ENCODE data around the gene ERCC8. TPM values are rescaled to one million over a fixed set of nuclear protein-coding genes. Genes with fewer than 3 reads are reported as not detected.

ERCC8 gene
- polyA plus RNA-seq, 3 donors = 5.5 to 16.8 (median 10.6) TPM

DNA sequence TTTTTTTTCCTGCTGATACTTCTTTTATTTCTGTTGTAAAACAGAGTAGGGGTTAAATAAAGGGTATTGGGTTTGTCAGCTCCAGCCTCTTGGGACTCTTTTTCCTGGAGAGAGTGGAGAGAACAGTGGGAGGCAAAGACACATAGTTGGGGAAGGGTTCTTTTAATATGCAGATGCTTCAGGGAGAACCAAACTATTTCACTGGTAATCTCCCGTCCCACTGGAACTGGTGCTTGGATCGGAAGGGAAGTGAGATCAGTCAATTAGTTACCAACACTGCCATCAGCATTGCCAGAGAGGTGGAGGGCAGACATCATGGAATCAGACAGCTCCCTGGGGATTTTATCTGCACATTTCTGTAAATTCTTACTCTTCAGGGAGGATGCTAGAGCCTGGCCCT lies 53.2 kb downstream of the ERCC8 start:
- H3K27ac Mint-ChIP-seq = peak overlapping the region in 1 of 7 donors; percentile 59
- Histone ChIP-seq H3K79me2 (ENCODE audit: insufficient read depth, low read length) (no peaks in the 10 kb centered on the region), H3K9me3 (replicated peaks in 1 of 2; ENCODE audit: control insufficient read depth in 1 of 2, insufficient read depth in 1 of 2, low read length in 2 of 2) (no peaks in the 10 kb centered on the region), H3K9ac (ENCODE audit: insufficient read depth, low read length, poor library complexity, severe bottlenecking) (no peak overlapping the region), H3K36me3 (replicated peaks in 1 of 2; ENCODE audit: control insufficient read depth in 1 of 2, insufficient read depth in 2 of 2, low read length in 2 of 2) (peaks cover 22 to 38% of the 10 kb centered on the region in 2 donors), H4K20me1 (ENCODE audit: insufficient read depth, low read length) (no peaks in the 10 kb centered on the region), H3K4me2 (replicated peaks; ENCODE audit: extremely low read depth, low read length, poor library complexity, severe bottlenecking) (no peak overlapping the region), H2AFZ (ENCODE audit: insufficient read depth, low read depth, low read length, poor library complexity, severe bottlenecking) (no peak overlapping the region), H3K27me3 (ENCODE audit: control insufficient read depth in 2 of 2, insufficient read depth in 2 of 2, low read length in 2 of 2) (no peaks in the 10 kb centered on the region), H3K27ac (ENCODE audit: low read depth in 1 of 2, low read length in 2 of 2) (no peak overlapping the region), H3K4me3 (replicated peaks in 1 of 3; ENCODE audit: low read depth in 2 of 3, low read length in 3 of 3) (no peak overlapping the region), H3K4me1 (ENCODE audit: control insufficient read depth in 1 of 2, insufficient read depth in 2 of 2, low read length in 2 of 2) (no peaks in the 10 kb centered on the region)
- no peak for DNase-seq
- no peaks in the 10 kb centered on the region for H3K27me3 Mint-ChIP-seq (ENCODE audit: low read depth in 3 of 3)
- H3K9me3 Mint-ChIP-seq = peaks cover 0 to 9% (median 2%) of the 10 kb centered on the region in 7 donors
- peaks cover 33 to 51% of the 10 kb centered on the region in 2 donors for H3K36me3 Mint-ChIP-seq
- TF ChIP-seq, protein P1, sequence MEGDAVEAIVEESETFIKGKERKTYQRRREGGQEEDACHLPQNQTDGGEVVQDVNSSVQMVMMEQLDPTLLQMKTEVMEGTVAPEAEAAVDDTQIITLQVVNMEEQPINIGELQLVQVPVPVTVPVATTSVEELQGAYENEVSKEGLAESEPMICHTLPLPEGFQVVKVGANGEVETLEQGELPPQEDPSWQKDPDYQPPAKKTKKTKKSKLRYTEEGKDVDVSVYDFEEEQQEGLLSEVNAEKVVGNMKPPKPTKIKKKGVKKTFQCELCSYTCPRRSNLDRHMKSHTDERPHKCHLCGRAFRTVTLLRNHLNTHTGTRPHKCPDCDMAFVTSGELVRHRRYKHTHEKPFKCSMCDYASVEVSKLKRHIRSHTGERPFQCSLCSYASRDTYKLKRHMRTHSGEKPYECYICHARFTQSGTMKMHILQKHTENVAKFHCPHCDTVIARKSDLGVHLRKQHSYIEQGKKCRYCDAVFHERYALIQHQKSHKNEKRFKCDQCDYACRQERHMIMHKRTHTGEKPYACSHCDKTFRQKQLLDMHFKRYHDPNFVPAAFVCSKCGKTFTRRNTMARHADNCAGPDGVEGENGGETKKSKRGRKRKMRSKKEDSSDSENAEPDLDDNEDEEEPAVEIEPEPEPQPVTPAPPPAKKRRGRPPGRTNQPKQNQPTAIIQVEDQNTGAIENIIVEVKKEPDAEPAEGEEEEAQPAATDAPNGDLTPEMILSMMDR (IDR thresholded peaks at IDR 0.05) = no peak
- H3K4me3 Mint-ChIP-seq = no peak overlapping the region
- no CpG with 5 or more reads among the region's 2 CpGs for WGBS (ENCODE audit: insufficient coverage)
- H3K4me1 Mint-ChIP-seq = no peaks in the 10 kb centered on the region
- intact Hi-C loops (cut with micrococcal nuclease) = loop anchor here in 1 of 2 donors (10.0 kb wide), 1 partner anchor 1017 kb away; no protein-coding TSS in a partner anchor

GRCh38 chr5:60888359-60889061 lies 56.4 kb downstream of the ERCC8 start:
- intact Hi-C loops (cut with micrococcal nuclease) = no loop called here
- Histone ChIP-seq H3K9me3 (replicated peaks in 1 of 2; ENCODE audit: control insufficient read depth in 1 of 2, insufficient read depth in 1 of 2, low read length in 2 of 2) (no peaks in the 10 kb centered on the region), H3K9ac (ENCODE audit: insufficient read depth, low read length, poor library complexity, severe bottlenecking) (no peak overlapping the region), H4K20me1 (ENCODE audit: insufficient read depth, low read length) (no peaks in the 10 kb centered on the region), H3K27ac (ENCODE audit: low read depth in 1 of 2, low read length in 2 of 2) (no peak overlapping the region), H3K36me3 (replicated peaks in 1 of 2; ENCODE audit: control insufficient read depth in 1 of 2, insufficient read depth in 2 of 2, low read length in 2 of 2) (peaks cover 8 to 17% of the 10 kb centered on the region in 2 donors), H3K4me3 (replicated peaks in 1 of 3; ENCODE audit: low read depth in 2 of 3, low read length in 3 of 3) (no peak overlapping the region), H3K4me2 (replicated peaks; ENCODE audit: extremely low read depth, low read length, poor library complexity, severe bottlenecking) (no peak overlapping the region), H3K27me3 (ENCODE audit: control insufficient read depth in 2 of 2, insufficient read depth in 2 of 2, low read length in 2 of 2) (no peaks in the 10 kb centered on the region), H3K4me1 (ENCODE audit: control insufficient read depth in 1 of 2, insufficient read depth in 2 of 2, low read length in 2 of 2) (no peaks in the 10 kb centered on the region), H2AFZ (ENCODE audit: insufficient read depth, low read depth, low read length, poor library complexity, severe bottlenecking) (no peak overlapping the region), H3K79me2 (ENCODE audit: insufficient read depth, low read length) (no peaks in the 10 kb centered on the region)
- WGBS (ENCODE audit: insufficient coverage) = 100% methylated on average over 1 of the region's 2 CpGs
- TF ChIP-seq, protein P1 (IDR thresholded peaks at IDR 0.05) = no peak
- H3K4me3 Mint-ChIP-seq = no peak overlapping the region
- no peaks in the 10 kb centered on the region for H3K4me1 Mint-ChIP-seq
- H3K27me3 Mint-ChIP-seq (ENCODE audit: low read depth in 3 of 3) = peaks cover 0 to 1% (median 0%) of the 10 kb centered on the region in 3 donors
- H3K36me3 Mint-ChIP-seq = peaks cover 26 to 32% of the 10 kb centered on the region in 2 donors
- no peak overlapping the region for H3K27ac Mint-ChIP-seq
- no peak for DNase-seq
- H3K9me3 Mint-ChIP-seq = peaks cover 0 to 2% (median 0%) of the 10 kb centered on the region in 7 donors

Data from CD14-positive monocyte (primary cell).